Stimulated activated CD8-positive, alpha-beta memory T cell treated with anti-CD3 and anti-CD28 coated beads, Interleukin-15, amount 100 ng/mL, for 48 hours (primary cell): ENCODE data around the gene PGAM5.

Source experiments
- DNase-seq, 2 donors: peaks; one replicate each; pipeline ENCODE4 v3.0.0-alpha.2; 2020; ENCODE audit warnings: low read depth in 2 of 2

Gene PGAM5

DNA sequence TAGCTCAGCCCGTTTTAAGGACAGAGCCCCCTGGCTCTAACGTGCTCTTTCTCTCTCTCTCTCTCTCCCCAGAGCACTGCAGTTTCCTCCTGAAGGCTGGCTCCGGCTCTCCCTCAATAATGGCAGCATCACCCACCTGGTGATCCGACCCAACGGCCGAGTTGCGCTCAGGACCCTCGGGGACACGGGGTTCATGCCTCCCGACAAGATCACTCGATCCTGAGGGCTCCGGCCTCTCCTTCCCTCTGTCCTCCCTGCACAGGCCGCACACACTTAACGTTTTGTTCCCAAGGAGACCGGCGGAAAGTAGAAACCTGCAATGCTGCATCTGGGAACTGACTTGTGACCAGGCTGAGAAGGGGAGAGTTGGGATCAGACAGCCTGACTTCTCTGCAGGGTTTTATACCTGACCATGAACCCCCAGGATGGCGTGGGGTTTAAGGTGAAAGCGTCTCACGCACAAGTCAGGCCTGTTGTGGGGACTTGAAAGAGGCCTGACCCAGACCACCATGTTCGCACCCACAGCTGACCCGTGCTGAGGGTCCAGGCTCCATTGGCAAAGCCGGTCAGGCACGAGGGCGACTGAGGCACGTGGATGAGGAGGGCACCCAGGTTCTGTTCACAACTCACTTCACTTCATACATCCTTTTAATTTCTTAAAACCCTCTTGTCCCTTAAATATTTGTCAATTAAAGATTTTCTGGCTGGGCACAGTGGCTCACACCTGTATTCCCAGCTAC is 10.1 kb downstream of the PGAM5 start:
- no peak for DNase-seq

DNA sequence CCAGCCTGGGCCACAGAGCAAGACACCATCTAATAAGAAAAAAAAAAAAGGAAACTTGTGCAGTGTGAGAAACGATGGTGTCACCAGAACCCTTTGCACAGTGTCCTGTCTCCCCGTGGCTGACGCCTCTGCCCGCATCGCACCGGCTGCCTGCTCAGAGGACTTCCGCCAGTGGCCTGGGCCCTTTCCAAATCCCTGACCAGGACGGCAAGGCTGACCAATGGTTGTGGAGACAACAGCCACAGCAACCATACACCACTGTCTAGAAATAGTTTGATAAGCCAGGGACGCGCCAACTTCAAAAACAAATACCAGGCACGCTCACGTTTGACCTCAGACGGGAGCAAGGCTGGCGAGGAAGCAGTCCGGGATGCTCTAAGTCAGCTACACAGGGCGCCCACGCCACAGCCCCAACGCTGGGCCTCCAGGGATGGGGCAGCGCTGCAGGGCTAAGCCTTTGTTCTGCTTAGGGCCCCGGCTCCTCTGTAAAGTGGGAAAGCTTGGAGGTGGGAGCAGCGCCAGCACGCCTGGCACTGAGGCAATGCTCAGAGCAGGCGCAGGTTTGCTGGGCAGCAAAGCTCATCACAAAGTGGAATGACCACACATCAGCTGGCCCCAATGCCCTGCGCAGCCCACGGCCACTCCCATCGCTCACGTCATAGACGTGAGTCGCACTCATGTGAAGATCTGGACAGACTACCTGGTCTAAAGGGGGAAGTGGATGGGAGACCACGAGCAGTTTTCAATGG is 12.5 kb downstream of the PGAM5 start:
- DNase-seq: no peak

DNA sequence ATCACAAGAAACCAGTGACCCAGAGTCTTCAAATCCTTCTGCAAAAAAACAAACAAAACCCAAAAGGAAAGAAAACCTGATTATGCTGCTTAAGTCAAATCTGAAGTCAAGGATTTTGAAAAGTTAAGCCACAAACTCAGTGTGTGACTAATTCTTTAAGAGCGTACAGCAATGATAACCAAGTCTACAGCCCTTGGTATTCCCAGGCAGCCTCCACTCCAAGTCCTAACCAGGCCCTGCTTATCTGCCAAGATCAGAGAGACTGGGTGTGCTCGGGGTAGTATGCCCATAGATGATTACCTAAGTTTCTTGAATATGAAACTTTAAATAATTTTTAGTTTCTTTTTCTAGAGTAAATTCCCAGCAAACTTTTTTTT is 13.1 kb downstream of the PGAM5 start:
- no peak for DNase-seq

DNA sequence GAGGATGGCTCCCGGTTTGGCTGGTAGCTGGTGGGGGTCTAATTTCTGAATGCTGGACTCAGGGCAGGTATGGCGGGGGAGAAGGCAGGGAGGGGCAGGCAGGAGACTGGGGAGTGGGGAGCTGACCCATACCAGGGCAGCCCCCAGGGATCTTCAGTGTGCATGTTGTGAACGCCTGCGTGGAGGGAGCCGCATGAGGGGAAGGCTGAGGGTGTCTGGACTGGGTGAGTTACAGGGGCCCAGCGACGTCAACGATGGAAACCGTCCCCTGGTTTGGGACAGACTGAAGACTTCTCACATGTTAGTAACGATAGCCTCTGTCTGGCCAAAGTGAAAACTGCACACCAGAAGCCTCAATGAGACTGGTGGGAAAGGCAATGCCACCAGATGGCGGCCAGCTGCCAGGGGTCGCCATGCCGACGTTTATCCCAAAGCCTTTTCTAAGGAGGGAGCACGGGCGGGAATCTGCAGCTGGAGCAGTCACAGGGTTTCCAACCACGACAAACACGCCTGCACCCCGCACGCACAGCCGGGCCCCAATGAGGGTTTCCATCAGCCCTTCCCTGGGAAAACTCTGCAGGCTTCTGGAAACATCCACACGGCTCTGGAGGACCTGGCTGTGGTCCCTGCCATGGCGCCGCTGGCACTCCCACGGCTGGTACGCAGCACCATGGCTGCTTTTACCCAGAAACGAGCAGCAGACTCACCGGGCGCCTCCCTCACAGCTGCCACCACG is 14.0 kb downstream of the PGAM5 start:
- DNase-seq: no peak

DNA sequence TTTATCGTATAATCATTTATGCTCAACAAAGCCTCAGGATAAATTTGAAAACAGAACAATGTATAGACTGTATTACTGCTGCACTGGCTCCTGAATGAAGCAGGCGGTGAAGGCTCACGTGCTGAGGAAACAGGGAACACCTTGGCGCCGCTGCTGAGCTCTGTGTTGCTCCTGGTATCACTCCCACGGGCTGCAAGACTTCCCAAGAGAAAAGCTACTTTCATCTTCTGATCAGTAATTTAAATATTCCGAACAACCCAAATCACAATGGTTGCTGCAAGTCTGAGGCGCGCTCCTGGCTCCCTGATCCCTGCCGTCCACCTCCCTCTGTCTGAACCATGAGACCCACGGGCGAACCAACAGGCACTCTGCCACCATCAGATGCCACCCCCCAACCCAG is 15.7 kb downstream of the PGAM5 start:
- no peak for DNase-seq

DNA sequence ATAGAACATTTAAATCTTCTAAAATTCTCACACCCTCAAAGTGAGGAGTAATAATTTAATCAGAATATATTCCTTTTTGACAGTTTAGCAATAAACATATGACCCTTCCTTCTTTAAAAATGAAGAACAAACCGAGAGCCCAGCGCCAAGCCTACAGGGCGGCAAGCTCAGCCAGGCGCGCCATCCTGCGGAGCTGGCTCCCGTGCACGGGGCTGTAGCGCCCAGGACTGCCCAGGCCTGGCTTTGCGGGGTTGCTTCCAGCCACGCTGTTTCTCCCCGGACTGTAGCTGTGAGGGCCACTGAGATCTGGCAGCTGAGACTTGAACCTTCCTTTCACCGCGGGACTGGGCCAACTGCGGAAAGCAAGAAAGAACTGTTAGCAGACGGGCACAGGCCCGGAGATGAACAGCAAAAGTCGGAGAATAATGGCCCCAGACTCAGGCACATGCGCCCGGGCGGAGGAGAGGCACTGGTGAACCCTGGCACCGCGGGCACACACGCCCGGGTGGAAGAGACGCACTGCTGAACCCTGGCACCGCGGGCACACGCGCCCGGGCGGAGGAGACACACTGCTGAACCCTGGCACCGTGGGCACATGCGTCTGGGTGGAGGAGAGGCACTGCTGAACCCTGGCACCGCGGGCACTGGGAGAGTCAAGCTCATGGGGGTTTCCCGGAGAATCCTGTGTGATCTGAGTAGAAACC is 16.6 kb downstream of the PGAM5 start:
- DNase-seq: no peak

DNA sequence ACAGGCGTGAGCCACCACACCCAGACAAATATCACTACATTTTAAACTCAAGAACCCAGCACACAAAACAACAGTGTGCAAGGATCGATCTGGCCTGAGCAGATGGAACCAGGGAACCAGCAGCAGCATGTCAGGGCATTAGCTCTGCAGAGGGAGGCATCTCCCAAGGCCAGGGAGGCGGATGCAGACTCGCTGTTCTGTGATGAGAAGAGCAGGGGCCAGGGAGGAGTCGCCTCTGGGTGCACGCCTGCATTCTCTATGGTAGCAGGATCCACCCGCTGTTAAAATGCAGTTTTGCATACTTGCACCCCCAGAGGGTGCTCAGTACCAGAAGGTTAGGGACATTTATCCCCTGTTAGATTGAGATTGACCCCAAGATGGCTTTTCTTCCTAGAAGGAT is 17.9 kb downstream of the PGAM5 start:
- no peak for DNase-seq

DNA sequence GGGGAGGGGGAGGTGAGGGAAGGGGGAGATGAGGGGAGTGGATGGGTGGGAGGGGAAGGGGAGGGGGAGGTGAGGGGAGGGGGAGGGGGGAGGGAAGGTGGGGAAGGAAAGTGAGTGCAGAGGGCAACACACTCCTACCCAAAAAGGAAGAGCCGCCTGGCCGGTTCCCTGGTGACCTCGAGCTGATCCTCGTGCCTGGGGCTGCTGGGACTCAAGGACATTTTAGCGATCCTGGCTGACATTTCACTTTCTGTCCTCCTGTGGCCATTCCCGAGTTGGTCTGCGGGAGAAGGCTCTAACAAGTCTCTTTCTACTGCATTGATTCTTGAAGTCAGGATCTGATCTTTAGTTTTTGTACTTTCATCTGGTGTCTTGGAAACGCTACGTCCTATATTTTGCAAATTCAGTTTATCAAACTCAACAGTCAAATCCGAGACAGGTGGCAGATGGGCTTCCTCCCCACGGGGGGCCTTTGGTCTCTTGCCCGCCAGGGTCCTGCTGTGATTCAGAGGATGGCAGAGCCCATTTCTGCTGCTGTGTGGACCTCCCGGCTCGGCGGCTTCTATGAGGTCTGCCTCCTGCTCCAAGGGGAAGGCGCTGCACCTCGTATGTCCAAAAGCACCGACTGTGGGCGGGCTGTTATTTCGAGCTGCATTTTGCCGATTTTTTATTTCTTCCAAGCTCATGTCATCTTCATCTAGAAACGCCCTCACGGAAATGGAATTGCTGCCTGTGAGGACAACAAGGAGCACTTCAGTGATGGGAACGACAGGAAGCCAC is 19.1 kb downstream of the PGAM5 start:
- no peak for DNase-seq

DNA sequence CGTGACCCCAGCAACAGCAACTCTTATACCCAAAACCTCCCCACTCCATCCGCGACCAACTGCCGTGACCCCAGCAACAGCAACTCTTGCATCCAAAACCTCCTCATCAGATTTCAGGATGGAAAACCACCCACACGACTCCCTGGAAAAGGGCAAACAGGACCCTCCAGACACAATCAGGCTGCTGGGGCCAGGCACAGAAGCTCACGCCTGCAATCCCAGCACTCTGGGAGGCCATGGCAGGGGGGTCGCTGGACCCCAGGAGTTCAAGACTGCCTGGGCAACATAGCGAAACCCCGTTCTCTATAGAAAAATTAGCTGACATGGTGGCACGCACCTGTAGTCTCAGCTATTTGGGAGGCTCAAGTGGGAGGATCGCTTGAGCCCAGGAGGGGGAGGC is 19.7 kb downstream of the PGAM5 start:
- DNase-seq: no peak

DNA sequence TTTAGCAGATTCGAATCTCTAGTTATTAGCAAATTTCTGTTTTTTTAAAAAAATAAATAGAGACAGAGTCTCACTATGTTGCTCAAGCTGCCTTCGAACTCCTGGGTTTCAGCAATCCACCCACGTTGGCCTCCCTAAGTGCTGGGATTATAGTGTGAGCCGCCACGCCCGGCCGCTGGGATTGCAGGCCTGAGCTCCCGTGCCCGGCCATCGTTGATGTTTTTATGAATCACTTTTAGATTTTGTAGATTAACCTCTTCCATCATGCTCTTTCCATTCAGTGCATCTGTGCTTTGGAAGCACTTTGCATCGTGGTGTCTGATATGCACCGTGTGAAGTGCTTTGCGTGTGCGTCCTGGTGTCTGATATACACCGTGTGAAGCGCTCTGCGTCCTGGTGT is 20.9 kb downstream of the PGAM5 start:
- no peak for DNase-seq

DNA sequence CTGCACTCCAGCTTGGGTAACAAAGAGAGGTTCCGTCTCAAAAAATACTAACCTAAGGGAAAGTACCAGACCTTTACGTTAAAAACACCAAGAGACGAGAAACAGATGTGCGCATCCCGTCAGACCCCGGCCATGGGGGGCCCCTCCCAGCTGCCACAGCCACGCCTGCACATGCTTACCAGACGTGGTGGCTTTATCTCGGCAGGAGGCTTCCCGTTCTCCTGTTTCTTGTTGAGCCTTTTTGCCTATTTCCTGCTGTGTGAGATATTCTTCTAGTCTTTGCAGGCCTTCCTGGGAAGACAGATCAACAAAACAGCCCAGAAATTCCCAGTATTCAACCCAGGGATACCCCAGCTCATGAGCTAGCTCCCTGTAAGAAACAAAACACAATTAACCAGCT is 23.6 kb downstream of the PGAM5 start:
- DNase-seq: no peak

DNA sequence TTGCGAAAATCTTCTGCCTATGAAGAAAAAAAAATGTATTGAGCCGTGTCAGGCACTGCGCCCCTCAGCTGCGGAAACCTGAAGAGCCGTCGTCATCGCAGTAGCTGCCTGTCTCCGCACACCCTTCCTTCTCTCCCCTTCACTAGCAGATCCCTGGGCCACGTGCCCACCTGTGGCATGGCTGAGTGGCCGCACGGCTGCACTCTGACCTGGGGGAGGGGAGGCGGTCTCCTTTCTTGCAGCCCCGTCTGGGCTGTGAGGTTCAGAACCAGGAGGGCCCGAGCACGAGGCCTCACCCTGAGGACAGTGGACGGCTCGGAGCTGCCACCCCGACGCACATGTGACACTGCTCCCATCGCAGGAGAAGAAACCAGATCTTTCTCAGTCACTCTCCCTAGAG is 24.9 kb downstream of the PGAM5 start:
- DNase-seq: no peak

DNA sequence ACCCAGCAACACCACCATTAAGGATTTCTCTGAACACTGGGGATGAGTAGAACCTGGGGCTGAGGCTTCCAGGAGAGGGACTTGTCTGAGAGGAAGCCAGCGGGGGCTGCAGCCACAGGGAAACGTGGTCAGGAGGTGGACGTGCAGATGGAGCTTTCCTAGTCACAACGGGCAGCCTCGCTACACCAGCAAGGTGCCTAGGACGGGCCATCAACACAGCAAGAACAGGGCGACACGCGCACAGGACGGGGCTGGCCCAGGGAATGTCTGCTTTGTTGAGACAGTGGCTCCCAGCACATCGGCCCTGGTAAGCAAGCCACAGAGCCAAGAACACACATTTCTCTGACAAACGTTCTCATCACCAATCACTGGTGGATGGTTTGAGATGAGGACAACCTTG is 25.7 kb downstream of the PGAM5 start:
- DNase-seq: no peak

DNA sequence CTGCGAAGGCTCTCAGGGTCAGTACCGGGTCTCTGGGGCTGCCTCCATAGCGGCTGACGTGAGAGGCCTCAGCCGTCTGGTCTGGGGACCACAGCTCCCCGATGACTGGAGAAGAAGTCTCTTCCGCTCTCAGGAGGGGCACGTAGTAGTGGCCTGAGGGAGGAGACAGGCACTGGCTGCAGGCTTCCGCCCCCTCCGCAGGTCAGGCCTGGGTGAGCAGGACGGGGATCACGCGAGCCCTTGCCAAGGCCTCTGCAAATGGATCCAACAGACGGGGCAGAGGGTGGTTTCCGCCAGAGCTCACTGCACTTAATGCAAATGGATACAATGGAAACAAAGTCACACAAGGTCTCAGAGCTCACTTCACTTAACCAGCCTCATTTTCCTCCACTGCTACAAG is 26.3 kb downstream of the PGAM5 start:
- no peak for DNase-seq

DNA sequence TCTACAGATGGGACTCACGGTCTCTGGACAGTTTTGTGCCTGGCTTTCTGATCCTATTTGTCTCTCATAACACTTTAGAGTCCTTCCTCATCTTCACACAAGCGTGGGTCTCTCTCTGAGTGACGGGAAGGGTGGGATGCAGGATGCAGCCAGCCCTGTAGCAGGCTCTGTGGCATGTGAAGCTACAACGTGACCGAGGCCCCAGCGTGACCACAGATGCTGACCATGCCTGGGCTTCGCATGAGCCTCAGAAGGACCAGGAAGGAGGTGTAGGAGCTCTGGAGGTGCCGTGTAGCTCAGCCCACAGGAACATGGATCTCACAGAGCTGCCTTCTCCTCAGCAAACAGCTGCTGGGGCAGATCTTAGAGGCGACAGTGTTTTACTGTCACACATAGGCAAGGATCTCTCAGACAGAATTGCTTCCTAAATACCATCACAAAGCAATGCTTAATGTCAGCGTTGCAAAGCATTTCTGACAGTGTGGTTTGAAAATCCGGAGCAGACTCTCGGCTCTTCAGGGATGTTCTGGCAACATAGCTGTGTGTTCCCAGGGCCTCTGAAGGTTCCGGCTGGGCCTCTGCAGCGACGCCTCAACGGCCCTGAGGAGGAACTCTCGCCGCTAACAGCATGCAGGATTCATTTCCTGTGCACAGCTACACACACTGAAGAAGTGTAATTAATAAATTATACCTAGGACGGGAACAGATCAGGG is 29.1 kb downstream of the PGAM5 start:
- DNase-seq: no peak

DNA sequence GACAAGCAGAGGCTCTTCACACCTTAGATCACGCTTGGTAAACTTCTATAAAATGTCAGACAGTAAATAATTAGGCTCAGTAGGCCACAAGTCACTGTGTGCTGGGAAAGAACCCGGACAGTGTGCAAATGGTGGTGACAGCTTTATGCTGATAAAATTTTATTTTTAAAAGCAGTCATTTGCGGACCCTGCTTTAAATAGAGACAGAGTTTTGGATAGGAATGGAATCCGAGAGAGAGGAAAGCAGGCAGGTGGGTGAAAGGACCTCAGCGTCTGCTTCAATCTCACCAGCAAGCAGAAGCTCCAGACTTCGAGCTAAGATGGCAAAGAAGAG is 29.6 kb downstream of the PGAM5 start:
- DNase-seq: no peak

DNA sequence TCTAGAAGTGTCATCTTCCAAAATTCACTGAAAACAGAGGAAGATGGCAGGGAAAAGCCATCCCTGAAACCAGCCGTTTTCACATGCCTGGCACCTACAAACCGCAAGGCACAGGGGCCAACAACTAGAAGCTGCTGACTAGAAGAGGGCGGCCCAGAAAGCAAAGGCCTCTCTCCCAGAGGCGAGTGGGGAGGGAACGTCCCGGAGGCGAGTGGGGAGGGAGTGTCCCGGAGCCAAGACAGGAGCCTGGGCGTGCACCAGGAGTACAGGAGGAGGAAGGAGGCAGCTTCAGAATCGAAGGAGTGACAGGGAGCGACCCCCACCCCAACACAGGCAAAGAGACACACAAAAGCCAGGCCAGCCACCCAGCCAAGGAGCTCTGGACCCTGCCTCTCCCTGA is 30.0 kb downstream of the PGAM5 start:
- DNase-seq: no peak

DNA sequence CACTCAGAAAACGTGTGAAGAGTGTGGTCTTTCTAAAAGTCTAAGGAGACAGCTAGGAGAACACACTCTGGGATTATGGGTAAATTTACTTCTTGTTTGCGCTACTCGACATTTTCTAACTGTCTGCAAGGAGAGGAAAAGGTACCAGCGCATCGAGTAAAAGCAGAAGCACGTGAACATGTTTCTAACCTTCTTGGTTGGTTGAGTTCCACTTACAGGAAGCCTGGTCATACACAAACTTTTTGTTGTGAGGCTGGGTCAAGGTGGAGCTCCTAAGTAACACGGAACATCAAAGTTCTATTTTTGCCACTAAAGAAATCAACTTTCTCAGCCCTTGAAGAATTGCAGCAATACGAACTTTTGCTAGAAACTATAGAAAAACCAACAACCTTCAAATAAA is 31.0 kb downstream of the PGAM5 start:
- DNase-seq: no peak

DNA sequence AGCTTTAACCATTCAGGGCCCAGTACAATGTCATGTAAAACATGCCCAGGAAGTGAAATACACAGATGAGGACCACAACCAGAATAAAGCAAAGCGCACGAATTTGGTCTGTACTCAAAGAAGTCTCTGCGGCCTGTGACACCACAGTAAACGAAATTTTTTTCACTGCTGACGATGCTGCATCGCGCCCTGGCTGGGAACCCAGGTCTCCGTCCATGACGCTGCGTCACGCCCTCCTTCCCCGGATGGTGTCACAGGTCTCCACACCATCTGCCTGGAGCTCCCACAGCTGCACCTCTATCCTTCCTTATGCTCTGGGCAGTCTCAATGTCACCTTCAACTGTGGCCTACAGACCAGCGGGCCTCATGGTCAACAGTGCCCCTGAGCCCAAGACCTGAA is 33.2 kb downstream of the PGAM5 start:
- no peak for DNase-seq

DNA sequence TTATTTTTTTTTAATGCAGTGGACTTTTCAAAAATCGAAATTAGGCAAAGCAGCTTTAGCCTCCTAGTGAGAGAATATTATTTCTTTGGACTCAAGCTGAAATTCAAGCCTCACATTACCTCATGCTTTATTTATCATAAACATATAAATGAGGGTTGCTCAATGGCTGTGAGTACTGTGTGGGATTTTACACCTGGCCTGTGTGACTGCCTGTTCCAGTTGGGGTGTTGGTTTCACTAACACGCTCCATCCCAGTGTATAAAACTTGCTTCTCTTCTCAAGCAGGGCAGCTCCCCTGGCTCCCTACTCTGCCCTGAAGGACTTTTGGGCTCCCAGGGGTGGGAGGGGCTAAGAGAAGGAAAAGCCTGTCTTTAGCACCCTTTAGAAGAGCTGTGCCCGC is 36.0 kb downstream of the PGAM5 start:
- DNase-seq: no peak

DNA sequence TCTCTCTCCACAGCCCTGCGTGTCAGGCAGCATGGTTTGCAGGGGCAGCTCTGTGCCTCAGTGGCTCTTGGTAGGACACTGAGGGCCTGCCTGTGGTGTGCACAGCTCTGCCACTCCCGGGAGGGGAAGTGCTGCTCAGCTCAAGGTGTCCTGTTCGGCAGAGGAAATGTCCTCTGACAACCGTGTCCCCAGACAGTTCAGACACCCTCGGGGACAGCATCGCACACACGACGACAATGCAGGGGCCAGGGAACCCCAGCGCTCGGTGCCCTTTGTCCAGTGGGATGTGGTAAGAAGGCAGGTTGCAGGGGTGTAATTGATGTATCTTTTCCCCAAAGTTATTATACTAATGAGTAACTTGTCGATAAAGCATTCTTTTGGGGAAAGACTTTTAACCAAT is 36.8 kb downstream of the PGAM5 start:
- DNase-seq: no peak
